Endothelial cell of umbilical vein (primary cell): ENCODE data around the gene PIK3R6.

Experiments
- EZH2 ChIP-seq: IDR thresholded peaks from 2 replicates; pipeline ENCODE4 v1.6.1; 2012; ENCODE audit warnings: borderline replicate concordance, low read depth, mild to moderate bottlenecking, moderate library complexity, low read length, inconsistent platforms; ENCODE audit not compliant: severe bottlenecking
- GATA2 ChIP-seq: IDR thresholded peaks from 2 replicates; pipeline ENCODE4 v1.7.0; 2011; ENCODE audit warnings: low read depth, mild to moderate bottlenecking, moderate library complexity, mixed read lengths, low read length; ENCODE audit not compliant: insufficient read length, insufficient read depth
- JUN ChIP-seq: IDR thresholded peaks from 2 replicates; pipeline ENCODE4 v1.6.1; 2011; ENCODE audit warnings: borderline replicate concordance, low read depth; ENCODE audit not compliant: insufficient read length, insufficient read depth
- POLR2A ChIP-seq: IDR thresholded peaks from 2 replicates; pipeline ENCODE4 v1.6.1; 2012; ENCODE audit warnings: low read depth, mild to moderate bottlenecking, control low read depth, low read length
- POLR2AphosphoS5 ChIP-seq: IDR thresholded peaks from 2 replicates; pipeline ENCODE4 v1.6.1; 2012; ENCODE audit warnings: low read depth, mild to moderate bottlenecking, control low read depth, low read length, moderate library complexity; ENCODE audit not compliant: insufficient read depth
- TF ChIP-seq, protein P1 (sequence below), 2 donors: IDR thresholded peaks; 1 replicate in 1 of 2; 2 replicates in 1 of 2; pipeline ENCODE4 v1.5.1; 2011; ENCODE audit warnings: low read length in 2 of 2, mild to moderate bottlenecking in 2 of 2, moderate library complexity in 2 of 2, control low read depth in 1 of 2, inconsistent platforms in 1 of 2, low read depth in 1 of 2; ENCODE audit not compliant: insufficient read depth in 1 of 2; ENCODE audit errors: extremely low read depth in 1 of 2
- TF ChIP-seq, protein P2 (sequence below): IDR thresholded peaks from 2 replicates; pipeline ENCODE4 v1.6.1; 2011; ENCODE audit not compliant: insufficient read depth, insufficient read length

DNA sequence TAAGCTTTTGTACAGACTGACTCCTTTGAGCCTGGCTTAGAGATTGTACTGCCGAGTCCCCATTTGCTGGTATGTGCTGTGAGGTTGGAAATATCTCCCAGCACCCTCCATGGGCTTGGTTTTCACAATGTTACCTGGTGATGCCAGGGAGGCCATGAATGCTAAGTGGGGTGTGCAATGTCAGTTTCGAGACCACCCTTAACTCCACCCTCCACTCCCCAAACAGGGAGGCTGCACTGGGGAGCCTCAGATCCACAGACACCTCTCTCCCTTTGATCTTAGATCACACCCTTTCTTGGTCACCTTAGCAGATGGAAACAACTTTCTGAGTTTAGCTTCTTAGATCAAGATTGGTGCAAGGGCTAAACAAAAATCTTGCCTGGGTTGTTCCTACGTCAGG lies 28.6 kb upstream of the PIK3R6 start:
- no peak for TF ChIP-seq POLR2AphosphoS5
- no peak for TF ChIP-seq EZH2
- TF ChIP-seq, protein P1, sequence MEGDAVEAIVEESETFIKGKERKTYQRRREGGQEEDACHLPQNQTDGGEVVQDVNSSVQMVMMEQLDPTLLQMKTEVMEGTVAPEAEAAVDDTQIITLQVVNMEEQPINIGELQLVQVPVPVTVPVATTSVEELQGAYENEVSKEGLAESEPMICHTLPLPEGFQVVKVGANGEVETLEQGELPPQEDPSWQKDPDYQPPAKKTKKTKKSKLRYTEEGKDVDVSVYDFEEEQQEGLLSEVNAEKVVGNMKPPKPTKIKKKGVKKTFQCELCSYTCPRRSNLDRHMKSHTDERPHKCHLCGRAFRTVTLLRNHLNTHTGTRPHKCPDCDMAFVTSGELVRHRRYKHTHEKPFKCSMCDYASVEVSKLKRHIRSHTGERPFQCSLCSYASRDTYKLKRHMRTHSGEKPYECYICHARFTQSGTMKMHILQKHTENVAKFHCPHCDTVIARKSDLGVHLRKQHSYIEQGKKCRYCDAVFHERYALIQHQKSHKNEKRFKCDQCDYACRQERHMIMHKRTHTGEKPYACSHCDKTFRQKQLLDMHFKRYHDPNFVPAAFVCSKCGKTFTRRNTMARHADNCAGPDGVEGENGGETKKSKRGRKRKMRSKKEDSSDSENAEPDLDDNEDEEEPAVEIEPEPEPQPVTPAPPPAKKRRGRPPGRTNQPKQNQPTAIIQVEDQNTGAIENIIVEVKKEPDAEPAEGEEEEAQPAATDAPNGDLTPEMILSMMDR (IDR thresholded peaks at IDR 0.05; ENCODE audit: extremely low read depth in 1 of 2, insufficient read depth in 1 of 2, low read depth in 1 of 2, low read length in 2 of 2): no peak
- no peak for TF ChIP-seq POLR2A
- TF ChIP-seq, protein P2, sequence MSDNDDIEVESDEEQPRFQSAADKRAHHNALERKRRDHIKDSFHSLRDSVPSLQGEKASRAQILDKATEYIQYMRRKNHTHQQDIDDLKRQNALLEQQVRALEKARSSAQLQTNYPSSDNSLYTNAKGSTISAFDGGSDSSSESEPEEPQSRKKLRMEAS: no peak
- no peak for TF ChIP-seq GATA2
- no peak for TF ChIP-seq JUN
